ENCODE data around the gene SESN2. TPM values are rescaled to one million over a fixed set of nuclear protein-coding genes. Genes with fewer than 3 reads are reported as not detected.
A peak's percentile ranks its signal among the peaks of the same experiment; 100 is the strongest.

The SESN2 gene, protein sequence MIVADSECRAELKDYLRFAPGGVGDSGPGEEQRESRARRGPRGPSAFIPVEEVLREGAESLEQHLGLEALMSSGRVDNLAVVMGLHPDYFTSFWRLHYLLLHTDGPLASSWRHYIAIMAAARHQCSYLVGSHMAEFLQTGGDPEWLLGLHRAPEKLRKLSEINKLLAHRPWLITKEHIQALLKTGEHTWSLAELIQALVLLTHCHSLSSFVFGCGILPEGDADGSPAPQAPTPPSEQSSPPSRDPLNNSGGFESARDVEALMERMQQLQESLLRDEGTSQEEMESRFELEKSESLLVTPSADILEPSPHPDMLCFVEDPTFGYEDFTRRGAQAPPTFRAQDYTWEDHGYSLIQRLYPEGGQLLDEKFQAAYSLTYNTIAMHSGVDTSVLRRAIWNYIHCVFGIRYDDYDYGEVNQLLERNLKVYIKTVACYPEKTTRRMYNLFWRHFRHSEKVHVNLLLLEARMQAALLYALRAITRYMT
- polyA plus RNA-seq (2013, experiment 1 of 4) = 18.4 TPM
- 19.7 TPM for polyA plus RNA-seq (2013, experiment 2 of 4)
- polyA plus RNA-seq (2013, experiment 3 of 4) = 14.4 TPM
- 17.9 TPM for polyA plus RNA-seq (2013, experiment 4 of 4)

DNA sequence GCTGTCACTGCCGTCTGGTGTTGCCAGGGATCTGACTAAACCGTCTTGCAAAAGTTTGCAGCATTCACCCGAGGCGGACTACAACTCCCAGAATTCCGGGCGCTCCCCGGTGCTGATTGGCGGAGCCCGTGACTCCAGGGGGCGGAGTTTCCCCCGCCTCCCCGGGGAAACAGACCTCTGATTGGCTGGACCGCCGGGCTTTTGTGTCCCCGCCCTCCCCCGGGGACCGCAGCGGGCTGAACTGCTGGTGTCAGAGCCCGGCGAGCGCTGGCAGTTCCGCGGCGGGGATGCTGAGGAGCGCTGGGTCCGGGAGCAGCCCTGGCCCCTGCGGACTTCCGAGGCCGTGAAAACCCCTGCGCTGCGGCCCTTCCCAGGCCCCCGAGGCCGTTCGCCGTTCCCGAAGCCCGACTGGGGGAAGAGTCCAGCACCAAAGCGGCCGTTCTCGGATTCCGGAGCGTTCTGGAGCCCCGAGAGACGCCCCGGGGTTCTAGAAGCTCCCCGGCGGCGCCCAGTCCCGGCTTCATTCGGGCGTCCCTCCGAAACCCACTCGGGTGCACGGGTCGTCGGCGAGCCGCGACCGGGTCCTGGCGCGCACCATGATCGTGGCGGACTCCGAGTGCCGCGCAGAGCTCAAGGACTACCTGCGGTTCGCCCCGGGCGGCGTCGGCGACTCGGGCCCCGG lies at the start of gene SESN2:
Gene SESN2, plus strand, starts transcription at position 267 of the 682 bp plus-strand sequence. Its CDS starts 330 bp downstream, at position 597.
- H3K27ac ChIP-seq (ENCODE audit: insufficient read depth, low read depth, low read length, poor library complexity, severe bottlenecking) = peak within 1 kb of the TSS; percentile 92
- no peaks in the 10 kb centered on the region for H3K36me3 ChIP-seq (ENCODE audit: control insufficient read depth, insufficient read depth, low read length)
- no peaks in the 10 kb centered on the region for H3K9me3 ChIP-seq (ENCODE audit: control insufficient read depth, low read length)
- 0% methylated on average over 76 of the region's 76 CpGs for WGBS, 2 experiments
- H3K27me3 ChIP-seq (ENCODE audit: control insufficient read depth, insufficient read depth, low read length, poor library complexity, severe bottlenecking) = no peaks in the 10 kb centered on the region
- H3K4me3 ChIP-seq (ENCODE audit: insufficient read depth, low read depth, low read length) = peak within 1 kb of the TSS; percentile 97
- peaks cover 7% of the 10 kb centered on the region for H3K4me1 ChIP-seq (ENCODE audit: control insufficient read depth, insufficient read depth, low read length)

DNA sequence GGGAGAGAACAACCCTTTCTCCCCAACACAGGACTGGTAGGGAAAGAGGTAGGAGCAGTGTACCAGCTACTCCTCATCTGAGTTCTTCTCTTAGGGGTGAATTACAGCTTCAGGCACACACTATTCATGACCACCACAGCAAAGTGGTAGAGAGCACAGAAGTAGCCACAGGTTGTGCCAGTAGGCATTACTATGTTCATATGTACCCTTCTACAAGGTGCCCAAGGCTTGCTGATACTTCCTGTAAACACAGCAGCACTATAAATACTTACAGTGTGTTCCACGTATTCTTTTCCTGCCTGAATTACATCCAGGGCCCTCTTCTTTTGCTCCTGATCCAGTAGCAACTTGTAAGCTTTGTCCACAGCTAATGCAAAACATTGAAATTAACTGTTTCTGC lies 49.6 kb upstream of the SESN2 start:
- H3K27me3 ChIP-seq (ENCODE audit: control insufficient read depth, insufficient read depth, low read length, poor library complexity, severe bottlenecking) = no peaks in the 10 kb centered on the region
- H3K9me3 ChIP-seq (ENCODE audit: control insufficient read depth, low read length) = no peaks in the 10 kb centered on the region
- H3K4me1 ChIP-seq (ENCODE audit: control insufficient read depth, insufficient read depth, low read length) = no peaks in the 10 kb centered on the region
- peaks cover 8% of the 10 kb centered on the region for H3K36me3 ChIP-seq (ENCODE audit: control insufficient read depth, insufficient read depth, low read length)
- H3K4me3 ChIP-seq (ENCODE audit: insufficient read depth, low read depth, low read length) = no peak overlapping the region
- no peak overlapping the region for H3K27ac ChIP-seq (ENCODE audit: insufficient read depth, low read depth, low read length, poor library complexity, severe bottlenecking)
- 92 to 95% methylated on average over 1 of the region's 1 CpG for WGBS, 2 experiments

DNA sequence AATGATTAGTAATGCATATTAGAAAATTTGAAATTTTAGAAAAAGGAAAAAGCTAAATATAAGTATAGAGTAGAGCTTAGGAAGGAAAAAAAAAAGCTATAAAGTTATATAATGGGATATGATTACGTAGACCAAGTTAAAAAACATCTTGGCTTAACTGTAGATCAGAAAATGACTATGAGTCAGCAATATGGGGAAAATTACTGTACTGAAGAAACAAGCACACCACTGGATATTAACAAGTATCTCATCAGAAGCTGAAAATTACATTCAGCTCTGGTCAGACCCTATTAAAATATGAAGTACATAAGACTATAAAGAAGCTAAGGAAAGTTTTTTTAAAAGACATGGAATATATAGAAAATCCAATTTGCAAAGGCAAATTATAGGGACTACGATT lies 46.0 kb upstream of the SESN2 start:
- H3K4me1 ChIP-seq (ENCODE audit: control insufficient read depth, insufficient read depth, low read length) = no peaks in the 10 kb centered on the region
- H3K27ac ChIP-seq (ENCODE audit: insufficient read depth, low read depth, low read length, poor library complexity, severe bottlenecking) = no peak overlapping the region
- no peaks in the 10 kb centered on the region for H3K9me3 ChIP-seq (ENCODE audit: control insufficient read depth, low read length)
- no peak overlapping the region for H3K4me3 ChIP-seq (ENCODE audit: insufficient read depth, low read depth, low read length)
- H3K27me3 ChIP-seq (ENCODE audit: control insufficient read depth, insufficient read depth, low read length, poor library complexity, severe bottlenecking) = no peaks in the 10 kb centered on the region
- H3K36me3 ChIP-seq (ENCODE audit: control insufficient read depth, insufficient read depth, low read length) = peaks cover 8% of the 10 kb centered on the region
- 66 to 80% methylated on average over 2 of the region's 2 CpGs for WGBS, 2 experiments

DNA sequence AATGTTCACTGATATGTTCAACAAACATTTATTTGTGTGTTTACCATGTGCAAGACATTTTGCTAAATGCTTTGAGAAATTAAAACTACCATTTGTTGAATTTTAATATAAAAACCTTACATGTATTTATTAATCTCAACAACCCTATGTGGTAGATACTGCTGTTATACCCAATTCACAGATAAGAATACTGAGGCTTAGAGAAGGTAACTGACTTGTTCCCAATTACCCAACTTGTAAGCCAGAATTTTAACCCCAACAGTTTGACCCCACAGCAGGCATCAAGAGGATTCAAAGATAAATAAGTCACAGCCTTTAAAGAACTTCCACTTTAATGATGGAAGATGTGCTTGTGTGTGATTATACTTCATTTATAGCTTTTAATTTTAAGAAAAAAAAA lies 30.2 kb upstream of the SESN2 start:
- H3K27me3 ChIP-seq (ENCODE audit: control insufficient read depth, insufficient read depth, low read length, poor library complexity, severe bottlenecking) = no peaks in the 10 kb centered on the region
- peaks cover 29% of the 10 kb centered on the region for H3K36me3 ChIP-seq (ENCODE audit: control insufficient read depth, insufficient read depth, low read length)
- no peak overlapping the region for H3K27ac ChIP-seq (ENCODE audit: insufficient read depth, low read depth, low read length, poor library complexity, severe bottlenecking)
- H3K9me3 ChIP-seq (ENCODE audit: control insufficient read depth, low read length) = no peaks in the 10 kb centered on the region
- no peaks in the 10 kb centered on the region for H3K4me1 ChIP-seq (ENCODE audit: control insufficient read depth, insufficient read depth, low read length)
- no peak overlapping the region for H3K4me3 ChIP-seq (ENCODE audit: insufficient read depth, low read depth, low read length)

DNA sequence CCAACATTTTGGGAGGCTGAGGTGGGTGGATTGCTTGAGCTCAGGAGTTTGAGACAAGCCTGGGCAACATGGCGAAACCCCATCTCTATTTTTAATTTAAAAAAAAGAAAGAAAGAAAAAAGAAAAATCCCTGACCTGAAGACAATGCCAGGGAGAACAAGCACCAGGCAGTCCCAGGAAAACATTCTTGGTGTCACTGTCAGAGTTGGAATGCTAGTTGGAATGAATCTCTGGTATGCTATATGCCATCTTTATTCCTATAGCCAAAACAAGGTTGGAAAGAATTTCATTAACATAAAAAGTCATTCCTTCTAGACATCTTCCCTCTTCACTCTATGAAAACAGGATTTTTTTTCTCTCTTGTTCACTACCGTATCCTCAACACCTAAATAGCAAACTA lies 29.3 kb upstream of the SESN2 start:
- H3K4me1 ChIP-seq (ENCODE audit: control insufficient read depth, insufficient read depth, low read length) = no peaks in the 10 kb centered on the region
- H3K27ac ChIP-seq (ENCODE audit: insufficient read depth, low read depth, low read length, poor library complexity, severe bottlenecking) = no peak overlapping the region
- WGBS, 2 experiments = 83 to 100% methylated on average over 1 to 2 of the region's 2 CpGs

DNA sequence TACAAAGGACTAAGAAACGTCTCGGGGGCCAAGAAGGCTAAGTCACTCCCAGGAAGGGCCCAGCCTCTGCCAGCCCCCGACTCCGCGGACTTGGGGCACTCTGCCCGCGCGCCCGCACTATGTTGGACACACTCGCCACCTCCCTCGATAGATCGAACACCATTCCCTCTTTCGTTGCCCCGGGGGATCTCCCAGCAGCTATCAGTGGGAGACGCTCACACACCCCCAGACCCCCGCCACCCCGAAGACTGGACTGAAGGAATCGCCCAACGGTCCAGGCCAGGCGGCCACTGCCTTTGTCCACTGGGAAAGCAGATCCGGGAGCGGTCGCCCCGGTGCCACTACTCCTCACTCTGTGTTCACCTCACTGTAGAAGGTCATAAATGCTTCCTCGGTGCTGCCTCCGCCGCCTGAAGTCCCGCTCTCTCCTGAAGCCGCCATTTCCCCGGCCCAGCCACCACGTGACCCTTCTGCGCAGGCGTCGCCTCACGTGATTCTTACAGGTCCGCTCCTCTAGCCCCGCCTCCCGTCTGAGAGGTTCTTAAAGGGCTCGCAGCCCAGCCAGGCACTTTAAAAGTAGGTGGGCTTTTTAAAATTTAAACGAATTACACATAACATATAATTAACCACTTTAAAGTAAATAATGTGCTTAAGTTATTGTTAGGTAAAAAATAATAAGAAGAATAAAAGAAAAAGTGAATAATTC lies 26.6 kb upstream of the SESN2 start, which contains the start of gene DNAJC8:
Gene DNAJC8, minus strand, starts transcription at position 472 of the 706 bp plus-strand sequence. Its CDS starts 31 bp downstream, at position 441.
- Histone ChIP-seq H3K4me3 (ENCODE audit: insufficient read depth, low read depth, low read length) (peak within 1 kb of the TSS; percentile 96), H3K27me3 (ENCODE audit: control insufficient read depth, insufficient read depth, low read length, poor library complexity, severe bottlenecking) (no peaks in the 10 kb centered on the region), H3K9me3 (ENCODE audit: control insufficient read depth, low read length) (no peaks in the 10 kb centered on the region), H3K36me3 (ENCODE audit: control insufficient read depth, insufficient read depth, low read length) (peaks cover 10% of the 10 kb centered on the region), H3K27ac (ENCODE audit: insufficient read depth, low read depth, low read length, poor library complexity, severe bottlenecking) (no peak within 1 kb of the TSS), H3K4me1 (ENCODE audit: control insufficient read depth, insufficient read depth, low read length) (peaks cover 6% of the 10 kb centered on the region)
- WGBS, 2 experiments = 0 to 1% methylated on average over 38 to 39 of the region's 40 CpGs

More for the DNA sequence above, 29.3 kb upstream of the SESN2 start:
- Histone ChIP-seq H3K9me3 (ENCODE audit: control insufficient read depth, low read length) (no peaks in the 10 kb centered on the region), H3K27me3 (ENCODE audit: control insufficient read depth, insufficient read depth, low read length, poor library complexity, severe bottlenecking) (no peaks in the 10 kb centered on the region), H3K4me3 (ENCODE audit: insufficient read depth, low read depth, low read length) (no peak overlapping the region), H3K36me3 (ENCODE audit: control insufficient read depth, insufficient read depth, low read length) (peaks cover 23% of the 10 kb centered on the region)

DNA sequence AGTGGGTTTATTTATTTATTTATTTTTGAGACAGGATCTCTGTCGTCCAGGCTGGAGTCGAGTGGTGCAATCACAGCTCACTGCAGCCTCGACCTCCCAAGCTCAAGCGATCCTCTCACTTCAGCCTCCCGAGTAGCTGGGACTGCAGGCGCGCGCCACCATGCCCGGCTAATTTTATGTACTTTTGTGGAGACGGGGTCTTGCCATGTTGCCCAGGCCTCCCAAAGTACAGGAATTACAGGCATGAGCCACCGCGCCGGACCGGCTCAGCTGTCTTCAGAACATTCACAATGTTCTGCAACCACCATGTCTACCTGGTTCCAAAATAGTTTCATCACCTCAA lies 26.1 kb upstream of the SESN2 start:
- no peaks in the 10 kb centered on the region for H3K27me3 ChIP-seq (ENCODE audit: control insufficient read depth, insufficient read depth, low read length, poor library complexity, severe bottlenecking)
- H3K9me3 ChIP-seq (ENCODE audit: control insufficient read depth, low read length) = no peaks in the 10 kb centered on the region
- H3K36me3 ChIP-seq (ENCODE audit: control insufficient read depth, insufficient read depth, low read length) = peaks cover 13% of the 10 kb centered on the region
- peaks cover 6% of the 10 kb centered on the region for H3K4me1 ChIP-seq (ENCODE audit: control insufficient read depth, insufficient read depth, low read length)
- 81 to 83% methylated on average over 14 of the region's 14 CpGs for WGBS, 2 experiments
- H3K4me3 ChIP-seq (ENCODE audit: insufficient read depth, low read depth, low read length) = no peak overlapping the region
- no peak overlapping the region for H3K27ac ChIP-seq (ENCODE audit: insufficient read depth, low read depth, low read length, poor library complexity, severe bottlenecking)

DNA sequence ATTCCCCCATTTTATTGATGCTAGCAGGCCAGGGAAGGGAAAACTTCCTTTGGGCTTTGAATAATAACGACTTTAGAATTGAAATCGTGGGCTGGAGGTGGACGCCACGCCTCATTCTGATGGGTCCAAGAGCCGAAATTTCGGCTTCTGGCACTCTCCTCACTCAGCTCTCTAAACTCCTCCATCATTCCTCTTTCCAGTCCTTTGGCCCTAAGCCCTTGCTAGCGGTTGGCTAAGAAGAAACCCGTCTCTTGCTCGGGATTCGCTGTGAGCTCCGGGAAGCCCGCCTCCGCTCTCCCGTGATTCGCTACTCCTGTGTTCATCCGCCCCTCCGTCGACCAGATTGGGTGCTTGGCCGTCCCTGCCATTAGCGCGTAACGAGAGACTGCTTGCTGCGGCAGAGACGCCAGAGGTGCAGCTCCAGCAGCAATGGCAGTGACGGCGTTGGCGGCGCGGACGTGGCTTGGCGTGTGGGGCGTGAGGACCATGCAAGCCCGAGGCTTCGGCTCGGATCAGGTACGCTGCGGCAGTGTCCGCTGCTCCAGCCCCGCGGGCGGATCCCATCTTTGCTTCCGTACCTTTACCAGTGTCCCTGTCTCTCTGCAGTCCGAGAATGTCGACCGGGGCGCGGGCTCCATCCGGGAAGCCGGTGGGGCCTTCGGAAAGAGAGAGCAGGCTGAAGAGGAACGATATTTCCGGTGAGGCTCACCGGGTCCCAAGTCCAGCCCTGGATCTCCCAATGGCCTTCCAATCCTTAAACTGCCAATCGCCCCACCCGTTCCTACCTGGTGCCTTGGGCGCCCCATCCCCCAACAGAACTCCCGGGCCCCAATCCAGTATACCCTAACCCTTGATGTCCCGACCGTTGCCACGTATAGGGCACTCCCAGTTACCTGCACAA lies 23.3 kb upstream of the SESN2 start, which contains the start of gene ATP5IF1:
Gene ATP5IF1, plus strand, starts transcription at position 370 of the 901 bp plus-strand sequence. Its CDS starts 60 bp downstream, at position 430.
- H3K36me3 ChIP-seq (ENCODE audit: control insufficient read depth, insufficient read depth, low read length) = peaks cover 5% of the 10 kb centered on the region
- no peaks in the 10 kb centered on the region for H3K9me3 ChIP-seq (ENCODE audit: control insufficient read depth, low read length)
- H3K27me3 ChIP-seq (ENCODE audit: control insufficient read depth, insufficient read depth, low read length, poor library complexity, severe bottlenecking) = no peaks in the 10 kb centered on the region
- whole genome bisulfite sequencing, 2 experiments = 0% methylated on average over 60 of the region's 60 CpGs
- no peak within 1 kb of the TSS for H3K27ac ChIP-seq (ENCODE audit: insufficient read depth, low read depth, low read length, poor library complexity, severe bottlenecking)
- H3K4me1 ChIP-seq (ENCODE audit: control insufficient read depth, insufficient read depth, low read length) = peaks cover 6% of the 10 kb centered on the region
- H3K4me3 ChIP-seq (ENCODE audit: insufficient read depth, low read depth, low read length) = peak within 1 kb of the TSS; percentile 97

DNA sequence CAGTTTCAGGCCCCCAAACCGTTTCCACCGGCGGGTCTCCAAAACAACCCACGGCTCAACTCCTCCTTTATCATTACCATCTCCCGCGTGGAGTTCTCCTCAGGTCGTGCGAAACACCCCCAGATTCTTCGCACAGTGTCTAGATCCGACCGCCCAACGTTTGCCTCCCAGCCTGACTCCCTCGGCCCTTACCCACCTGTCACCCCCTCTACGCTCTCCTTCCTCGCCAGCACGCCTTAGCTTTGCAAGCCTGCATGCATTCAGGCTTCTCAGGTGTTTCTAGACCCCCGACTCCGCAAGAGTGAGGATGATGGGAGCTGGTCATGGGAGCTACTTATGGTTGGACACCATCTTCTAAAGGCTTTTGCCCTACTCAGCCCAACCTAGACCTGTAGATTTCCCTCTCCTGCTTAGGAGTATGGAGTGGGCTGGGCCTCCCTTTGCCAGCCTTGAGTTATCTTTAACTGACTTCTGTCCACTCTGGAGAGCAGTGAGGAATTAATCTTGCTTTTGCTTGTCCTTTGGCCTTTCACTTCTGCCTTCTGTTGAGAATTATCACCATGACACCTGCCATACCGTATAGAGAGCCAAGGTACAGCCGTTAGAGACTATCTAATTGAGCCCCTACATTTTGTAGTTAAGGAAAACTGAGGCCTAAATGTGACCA lies 22.5 kb upstream of the SESN2 start:
- H3K4me1 ChIP-seq (ENCODE audit: control insufficient read depth, insufficient read depth, low read length) = peaks cover 6% of the 10 kb centered on the region
- no peak overlapping the region for H3K27ac ChIP-seq (ENCODE audit: insufficient read depth, low read depth, low read length, poor library complexity, severe bottlenecking)
- WGBS, 2 experiments = 11 to 14% methylated on average over 20 of the region's 20 CpGs
- H3K4me3 ChIP-seq (ENCODE audit: insufficient read depth, low read depth, low read length) = peak overlapping the region; percentile 97
- H3K36me3 ChIP-seq (ENCODE audit: control insufficient read depth, insufficient read depth, low read length) = peaks cover 5% of the 10 kb centered on the region
- H3K27me3 ChIP-seq (ENCODE audit: control insufficient read depth, insufficient read depth, low read length, poor library complexity, severe bottlenecking) = no peaks in the 10 kb centered on the region
- no peaks in the 10 kb centered on the region for H3K9me3 ChIP-seq (ENCODE audit: control insufficient read depth, low read length)

Measured in ectodermal cell (in vitro differentiated cells).